Testis (tissue), 3 donors: Measurements from ENCODE around the gene ANO2. TPM values are rescaled to one million over a fixed set of nuclear protein-coding genes. Genes with fewer than 3 reads are reported as not detected.

Experiments used
- DNase-seq: peaks from one replicate; pipeline ENCODE4 v3.0.0-alpha.2; 2019
- H3K27ac ChIP-seq, 2 donors: fragments of 200-600 bp; sonication (generic); one replicate each; pipeline ENCODE4 v1.5.1; 2019
- H3K27me3 ChIP-seq: fragments of 200-600 bp; sonication (generic); one replicate; pipeline ENCODE4 v1.5.1; 2019
- H3K36me3 ChIP-seq: fragments of 200-600 bp; sonication (generic); one replicate; pipeline ENCODE4 v1.5.1; 2017; ENCODE audit warnings: low read depth; ENCODE audit errors: missing control alignments
- H3K4me1 ChIP-seq: fragments of 200-600 bp; sonication (generic); one replicate; pipeline ENCODE4 v1.5.1; 2019
- H3K4me3 ChIP-seq, 2 donors: fragments of 200-600 bp; sonication (generic); one replicate each; pipeline ENCODE4 v1.5.1; 2017 to 2019
- H3K9me3 ChIP-seq: fragments of 200-600 bp; sonication (generic); one replicate; pipeline ENCODE4 v1.5.1; 2017
- POLR2A ChIP-seq: fragments of 450-650 bp; IDR thresholded peaks from one replicate; pipeline ENCODE4 v1.6.1; 2017; ENCODE audit warnings: antibody characterized with exemption, mild to moderate bottlenecking, moderate library complexity
- WGBS, 2 donors: methylation state at CpG; one replicate each; pipeline ENCODE4 v1.1.5; 2018; 5-methylcytosine and 5-hydroxymethylcytosine counted together
- intact Hi-C: fragments of 100-400 bp; cut with DNase I; formaldehyde crosslinking; loops from one replicate; pipeline ENCODE4 v1.15.1; 2023; ENCODE audit warnings: low total_unique reads
- polyA plus RNA-seq: library from polyadenylated mRNA; stranded (reverse); fragments of 350-450 nt; fragmentation: Illumina TruSeq; extraction: RNeasy Lipid Tissue Mini Kit (QIAGEN cat#74804); gene quantifications from one replicate; pipeline ENCODE4 v1.2.3, GENCODE V29; 2014; ENCODE audit warnings: low read depth, low replicate concordance; ENCODE audit not compliant: insufficient read depth
- total RNA-seq, 2 donors: library from RNA; depleted of rRNA; stranded (reverse); fragments of >200 nt; gene quantifications; one replicate each; pipeline ENCODE4 v1.2.3, GENCODE V29; 2016
- TF ChIP-seq, protein P1 (sequence below), 3 experiments: fragments of 450-650 bp in 2 of 3; fragments of 200-600 bp in 1 of 3; sonication (generic) in 1 of 3; IDR thresholded peaks; one replicate each; pipeline ENCODE4 v1.5.1; 2016 to 2019; ENCODE audit warnings: antibody characterized with exemption in 3 of 3, mild to moderate bottlenecking in 2 of 3, moderate library complexity in 1 of 3

The ANO2 gene
- total and polyA plus RNA-seq, 3 donors from 2014 or later = 9.8 to 24.5 (median 24.4) TPM

DNA sequence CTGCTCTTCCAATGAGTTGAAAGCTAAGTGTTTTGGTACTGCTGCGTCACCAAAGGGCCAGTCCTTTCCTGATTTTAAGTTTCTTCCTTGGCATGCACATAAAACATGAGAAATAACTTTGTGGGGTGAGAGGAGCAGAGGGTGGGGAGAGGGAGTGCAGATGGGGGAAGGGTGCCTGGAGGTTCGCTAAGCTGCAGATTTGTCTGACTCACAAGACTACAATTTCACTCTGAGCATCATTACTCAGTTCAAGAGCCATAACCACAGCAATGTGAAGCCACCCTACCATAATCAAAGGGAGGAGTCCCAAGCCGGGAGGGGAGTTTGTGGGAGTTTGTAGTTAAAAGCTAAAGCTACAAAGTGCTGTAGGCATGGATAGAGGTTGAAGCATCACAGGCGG lies 136.1 kb downstream of the ANO2 start:
- TF ChIP-seq, protein P1, sequence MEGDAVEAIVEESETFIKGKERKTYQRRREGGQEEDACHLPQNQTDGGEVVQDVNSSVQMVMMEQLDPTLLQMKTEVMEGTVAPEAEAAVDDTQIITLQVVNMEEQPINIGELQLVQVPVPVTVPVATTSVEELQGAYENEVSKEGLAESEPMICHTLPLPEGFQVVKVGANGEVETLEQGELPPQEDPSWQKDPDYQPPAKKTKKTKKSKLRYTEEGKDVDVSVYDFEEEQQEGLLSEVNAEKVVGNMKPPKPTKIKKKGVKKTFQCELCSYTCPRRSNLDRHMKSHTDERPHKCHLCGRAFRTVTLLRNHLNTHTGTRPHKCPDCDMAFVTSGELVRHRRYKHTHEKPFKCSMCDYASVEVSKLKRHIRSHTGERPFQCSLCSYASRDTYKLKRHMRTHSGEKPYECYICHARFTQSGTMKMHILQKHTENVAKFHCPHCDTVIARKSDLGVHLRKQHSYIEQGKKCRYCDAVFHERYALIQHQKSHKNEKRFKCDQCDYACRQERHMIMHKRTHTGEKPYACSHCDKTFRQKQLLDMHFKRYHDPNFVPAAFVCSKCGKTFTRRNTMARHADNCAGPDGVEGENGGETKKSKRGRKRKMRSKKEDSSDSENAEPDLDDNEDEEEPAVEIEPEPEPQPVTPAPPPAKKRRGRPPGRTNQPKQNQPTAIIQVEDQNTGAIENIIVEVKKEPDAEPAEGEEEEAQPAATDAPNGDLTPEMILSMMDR (IDR thresholded peaks at IDR 0.05) = no peak
- TF ChIP-seq POLR2A = no peak
- no peak for DNase-seq
- Histone ChIP-seq H3K9me3 (no peaks in the 10 kb centered on the region), H3K27me3 (no peaks in the 10 kb centered on the region), H3K4me1 (no peaks in the 10 kb centered on the region), H3K4me3 (no peak overlapping the region), H3K36me3 (no peaks in the 10 kb centered on the region), H3K27ac (no peak overlapping the region)
- intact Hi-C loops = no loop called here
- WGBS, 2 donors = 80 to 85% methylated on average over 4 of the region's 4 CpGs

DNA sequence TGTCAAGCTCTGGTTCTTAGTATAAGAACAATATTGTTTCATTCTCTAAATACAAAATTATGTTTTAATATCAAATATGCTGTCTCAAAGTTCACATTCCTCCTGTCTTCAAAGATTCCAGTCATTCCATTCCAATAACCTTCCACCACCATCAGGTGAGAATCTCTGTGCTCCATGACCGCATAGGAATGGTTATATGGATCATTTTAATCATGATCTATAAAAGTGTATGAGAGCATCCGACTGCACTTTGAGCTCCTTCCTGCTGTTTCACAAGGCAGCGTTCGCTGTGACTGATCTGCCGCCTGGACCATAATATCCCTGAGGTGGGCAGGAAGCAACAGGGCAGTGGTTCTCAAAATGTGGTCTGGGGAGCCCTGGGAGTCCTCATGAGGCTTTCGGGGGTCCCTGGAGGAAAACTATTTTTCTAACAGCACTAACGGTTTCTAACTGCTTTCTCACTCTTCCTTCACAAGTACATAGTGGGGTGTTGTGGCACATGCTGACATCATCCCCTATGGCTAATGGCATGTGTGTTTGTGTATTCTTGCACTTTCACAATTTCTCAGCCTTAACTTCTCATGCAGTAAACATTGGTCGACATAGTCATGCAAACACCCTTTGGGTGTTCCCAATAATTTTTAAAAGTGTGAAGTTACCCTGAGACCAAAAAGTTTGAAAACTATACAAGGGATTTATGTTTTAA lies 137.4 kb downstream of the ANO2 start:
- no peaks in the 10 kb centered on the region for H3K9me3 ChIP-seq
- no peak overlapping the region for H3K27ac ChIP-seq
- no peaks in the 10 kb centered on the region for H3K36me3 ChIP-seq
- intact Hi-C loops = no loop called here
- TF ChIP-seq POLR2A = no peak
- TF ChIP-seq, protein P1 (IDR thresholded peaks at IDR 0.05) = no peak
- H3K4me1 ChIP-seq = no peaks in the 10 kb centered on the region
- no peak overlapping the region for H3K4me3 ChIP-seq
- no peaks in the 10 kb centered on the region for H3K27me3 ChIP-seq
- 80 to 89% methylated on average over 8 of the region's 8 CpGs for WGBS, 2 donors
- DNase-seq = no peak

DNA sequence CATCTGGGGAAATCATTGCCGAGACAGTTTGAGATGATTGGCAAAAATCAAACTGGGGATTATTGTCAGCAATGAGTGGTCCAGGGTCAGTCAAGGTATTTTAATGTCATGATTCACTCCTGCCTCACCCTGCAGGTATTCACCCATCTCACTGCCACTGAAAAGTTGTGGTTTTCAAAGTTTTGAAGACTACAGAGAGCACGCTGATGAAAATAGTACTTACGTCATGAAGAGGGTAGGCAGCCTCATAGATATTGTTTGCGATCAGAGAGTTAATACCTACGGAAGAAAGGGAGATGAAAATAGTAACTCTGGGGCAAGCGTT lies 138.0 kb downstream of the ANO2 start:
- WGBS, 2 donors = 82 to 88% methylated on average over 6 of the region's 6 CpGs
- H3K4me1 ChIP-seq = no peaks in the 10 kb centered on the region
- H3K36me3 ChIP-seq = no peaks in the 10 kb centered on the region
- no peak overlapping the region for H3K27ac ChIP-seq
- no peaks in the 10 kb centered on the region for H3K9me3 ChIP-seq
- no peak for DNase-seq
- H3K27me3 ChIP-seq = no peaks in the 10 kb centered on the region
- no peak overlapping the region for H3K4me3 ChIP-seq
- TF ChIP-seq, protein P1 (IDR thresholded peaks at IDR 0.05) = no peak
- TF ChIP-seq POLR2A = no peak
- intact Hi-C loops = no loop called here

DNA sequence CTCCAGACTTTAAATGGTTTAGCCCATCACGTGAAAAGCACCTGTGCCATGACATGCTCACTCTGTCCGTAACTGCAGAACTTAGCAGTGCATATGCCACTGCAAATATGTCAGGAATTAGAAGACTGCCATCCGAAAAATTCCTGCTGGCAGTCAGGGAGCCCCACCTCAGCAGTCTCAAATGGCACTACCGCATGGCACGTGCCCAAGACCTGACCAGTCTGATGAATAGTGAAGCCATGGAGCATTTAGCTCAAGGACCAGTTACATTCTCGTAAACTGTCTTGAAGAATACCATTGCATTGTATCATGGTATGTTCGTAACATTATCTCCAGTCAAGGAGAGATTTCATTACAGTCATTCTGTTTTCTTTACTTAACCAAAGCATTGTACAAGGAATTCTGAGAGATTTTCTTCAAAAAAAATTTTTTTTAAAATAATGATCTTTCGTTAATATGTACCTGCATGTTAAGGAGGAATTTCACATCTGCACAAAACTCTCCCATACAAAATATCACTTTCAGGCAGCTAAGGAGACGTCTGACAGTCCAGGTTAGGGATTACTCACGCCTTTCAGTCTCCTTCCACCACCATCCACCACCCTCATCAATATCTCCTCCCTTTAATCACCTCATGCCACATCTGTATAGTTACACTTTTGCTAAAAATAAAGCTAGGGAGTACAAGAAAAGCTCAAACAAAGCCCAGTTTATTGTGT lies 138.5 kb downstream of the ANO2 start:
- H3K27me3 ChIP-seq = no peaks in the 10 kb centered on the region

More for the DNA sequence above, 138.5 kb downstream of the ANO2 start:
- no peaks in the 10 kb centered on the region for H3K4me1 ChIP-seq
- H3K27ac ChIP-seq = no peak overlapping the region
- H3K4me3 ChIP-seq = no peak overlapping the region
- DNase-seq = no peak
- no peaks in the 10 kb centered on the region for H3K36me3 ChIP-seq
- no peaks in the 10 kb centered on the region for H3K9me3 ChIP-seq
- intact Hi-C loops = no loop called here
- no peak for TF ChIP-seq POLR2A
- TF ChIP-seq, protein P1 (IDR thresholded peaks at IDR 0.05) = no peak
- WGBS, 2 donors = 84 to 85% methylated on average over 10 of the region's 10 CpGs
